ENCODE data around the gene NUB1.

NUB1 gene

GRCh38 chr7:151314401-151314800 is 27.2 kb upstream of the NUB1 start:
- peak in 1 of 2 experiments; percentile 8 for DNase-seq

- DNase-seq: peak; percentile 85 to 86
Observed at GRCh38 chr7:151315038-151315655, 26.5 kb upstream of the NUB1 start.

GRCh38 chr7:151316896-151317295 is 24.7 kb upstream of the NUB1 start:
- no peak for DNase-seq

- DNase-seq: no peak
Observed at GRCh38 chr7:151317936-151318335, 23.7 kb upstream of the NUB1 start.

- no peak for DNase-seq
Observed at GRCh38 chr7:151319189-151319588, 22.4 kb upstream of the NUB1 start.

- no peak for DNase-seq
Observed at GRCh38 chr7:151320263-151320845, 21.3 kb upstream of the NUB1 start.

GRCh38 chr7:151321341-151321740 is 20.3 kb upstream of the NUB1 start:
- no peak for DNase-seq

GRCh38 chr7:151322906-151323305 is 18.7 kb upstream of the NUB1 start:
- no peak for DNase-seq

GRCh38 chr7:151327022-151327421 is 14.6 kb upstream of the NUB1 start:
- DNase-seq: no peak

GRCh38 chr7:151327659-151328058 is 14.0 kb upstream of the NUB1 start:
- no peak for DNase-seq

GRCh38 chr7:151330181-151330580 is 11.4 kb upstream of the NUB1 start:
- DNase-seq: no peak

- DNase-seq: no peak
Observed at GRCh38 chr7:151330661-151331060, 11.0 kb upstream of the NUB1 start.

GRCh38 chr7:151334628-151335027 is 7.0 kb upstream of the NUB1 start:
- no peak for DNase-seq

- no peak for DNase-seq
Observed at GRCh38 chr7:151336027-151336708, 5.4 kb upstream of the NUB1 start.

- no peak for DNase-seq
Observed at GRCh38 chr7:151337346-151337745, 4.3 kb upstream of the NUB1 start.

GRCh38 chr7:151338809-151339208 is 2.8 kb upstream of the NUB1 start:
- DNase-seq: no peak

GRCh38 chr7:151339651-151340382 is 1.8 kb upstream of the NUB1 start:
- DNase-seq: peak; percentile 17 to 58

GRCh38 chr7:151340794-151341356 is 737 bp upstream of the NUB1 start:
- no peak for DNase-seq

- peak in 1 of 2 experiments; percentile 26 for DNase-seq
Observed at GRCh38 chr7:151342102-151342646, 562 bp downstream of the NUB1 start.

GRCh38 chr7:151342811-151343210 is 1.2 kb downstream of the NUB1 start:
- peak in 1 of 2 experiments; percentile 35 for DNase-seq

- no peak for DNase-seq
Observed at GRCh38 chr7:151343516-151343915, 1.9 kb downstream of the NUB1 start.

- no peak for DNase-seq
Observed at GRCh38 chr7:151345576-151346469, 4.2 kb downstream of the NUB1 start.

Data from Kasumi-1 (cell line).